Nephron progenitor cell (in vitro differentiated cells): Measurements from ENCODE around the gene PI4K2A.
A peak's percentile ranks its signal among the peaks of the same experiment; 100 is the strongest.

ENCODE experiments used
- DNase-seq: peaks from one replicate; pipeline ENCODE4 v3.0.0; 2021
- H3K27ac Mint-ChIP-seq: 2 replicates; pipeline ENCODE4 v1.8.0; 2021; ENCODE audit warnings: mild to moderate bottlenecking, moderate library complexity, mixed read lengths
- H3K27me3 Mint-ChIP-seq: 2 replicates; pipeline ENCODE4 v1.8.0; 2021; ENCODE audit warnings: mild to moderate bottlenecking, low read depth, mixed read lengths; ENCODE audit not compliant: poor library complexity
- H3K36me3 Mint-ChIP-seq: 2 replicates; pipeline ENCODE4 v1.8.0; 2021; ENCODE audit warnings: low read depth, mixed read lengths
- H3K4me1 Mint-ChIP-seq: 2 replicates; pipeline ENCODE4 v1.8.0; 2021; ENCODE audit warnings: mixed read lengths
- H3K4me3 Mint-ChIP-seq: 2 replicates; pipeline ENCODE4 v1.8.0; 2021; ENCODE audit warnings: mild to moderate bottlenecking, moderate library complexity, mixed read lengths
- H3K9me3 Mint-ChIP-seq: 2 replicates; pipeline ENCODE4 v1.8.0; 2021; ENCODE audit warnings: mild to moderate bottlenecking, moderate library complexity, mixed read lengths
- CTCF ChIP-seq: fragments of 200-600 bp; sonication (generic); IDR thresholded peaks from 2 replicates; pipeline ENCODE4 v1.5.0; 2021; ENCODE audit warnings: antibody characterized with exemption

Gene PI4K2A

GRCh38 chr10:97701438-97702069, 61.1 kb downstream of the PI4K2A start:
- H3K36me3 Mint-ChIP-seq: no peaks in the 10 kb centered on the region
- H3K4me1 Mint-ChIP-seq: peaks cover 23% of the 10 kb centered on the region
- H3K27ac Mint-ChIP-seq: no peak overlapping the region
- no peaks in the 10 kb centered on the region for H3K9me3 Mint-ChIP-seq
- peaks cover 14% of the 10 kb centered on the region for H3K27me3 Mint-ChIP-seq
- TF ChIP-seq CTCF: peak; percentile 79
- H3K4me3 Mint-ChIP-seq: no peak overlapping the region
- peak; percentile 55 for DNase-seq

DNA sequence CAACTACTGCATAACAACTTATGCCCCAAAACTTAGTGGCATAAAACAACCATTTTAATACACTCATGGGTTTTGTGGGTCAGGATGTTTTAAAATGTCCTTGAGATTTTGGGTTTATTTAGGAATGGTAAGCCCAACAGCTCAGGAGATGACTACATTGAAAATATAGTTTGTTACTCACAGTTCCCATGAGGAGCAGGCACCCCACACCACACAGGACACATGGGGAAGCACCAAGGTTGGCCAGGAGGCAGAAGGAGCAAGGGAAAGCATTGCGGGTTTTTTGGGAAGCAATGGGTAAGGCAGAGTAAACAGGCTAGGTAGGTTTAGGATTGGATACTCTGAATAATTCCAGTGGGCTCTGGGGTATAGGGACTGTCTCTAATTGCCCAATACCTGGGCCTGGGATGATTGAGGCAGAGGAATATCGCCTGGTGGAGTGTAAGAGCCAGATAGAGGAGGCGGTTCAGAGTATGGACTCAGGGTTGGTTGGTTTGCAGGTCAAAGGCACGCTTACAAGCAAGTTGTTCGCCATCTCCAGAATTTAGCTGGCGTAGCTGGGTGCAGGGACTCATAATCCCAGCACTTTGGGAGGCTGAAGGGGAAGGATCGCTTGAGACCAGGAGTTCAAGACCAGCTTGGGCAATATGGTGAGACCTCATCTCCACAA, 63.1 kb downstream of the PI4K2A start:
- Mint-ChIP-seq H3K9me3 (no peaks in the 10 kb centered on the region), H3K36me3 (no peaks in the 10 kb centered on the region), H3K27ac (no peak overlapping the region), H3K4me3 (no peak overlapping the region), H3K4me1 (peaks cover 15% of the 10 kb centered on the region), H3K27me3 (peaks cover 14% of the 10 kb centered on the region)
- DNase-seq: no peak
- TF ChIP-seq CTCF: no peak

- Mint-ChIP-seq H3K9me3 (no peaks in the 10 kb centered on the region), H3K27ac (peak overlapping the region; percentile 78), H3K4me3 (no peak overlapping the region), H3K4me1 (peaks cover 11% of the 10 kb centered on the region), H3K36me3 (no peaks in the 10 kb centered on the region), H3K27me3 (peaks cover 12% of the 10 kb centered on the region)
- no peak for TF ChIP-seq CTCF
- no peak for DNase-seq
Measured at GRCh38 chr10:97704341-97704740, 63.9 kb downstream of the PI4K2A start.

- peaks cover 18% of the 10 kb centered on the region for H3K4me1 Mint-ChIP-seq
- no peak for TF ChIP-seq CTCF
- no peak for DNase-seq
- no peak overlapping the region for H3K27ac Mint-ChIP-seq
- no peaks in the 10 kb centered on the region for H3K36me3 Mint-ChIP-seq
- H3K9me3 Mint-ChIP-seq: no peaks in the 10 kb centered on the region
- no peak overlapping the region for H3K4me3 Mint-ChIP-seq
- H3K27me3 Mint-ChIP-seq: peaks cover 8% of the 10 kb centered on the region
Measured at GRCh38 chr10:97705006-97705670, 64.7 kb downstream of the PI4K2A start.

DNA sequence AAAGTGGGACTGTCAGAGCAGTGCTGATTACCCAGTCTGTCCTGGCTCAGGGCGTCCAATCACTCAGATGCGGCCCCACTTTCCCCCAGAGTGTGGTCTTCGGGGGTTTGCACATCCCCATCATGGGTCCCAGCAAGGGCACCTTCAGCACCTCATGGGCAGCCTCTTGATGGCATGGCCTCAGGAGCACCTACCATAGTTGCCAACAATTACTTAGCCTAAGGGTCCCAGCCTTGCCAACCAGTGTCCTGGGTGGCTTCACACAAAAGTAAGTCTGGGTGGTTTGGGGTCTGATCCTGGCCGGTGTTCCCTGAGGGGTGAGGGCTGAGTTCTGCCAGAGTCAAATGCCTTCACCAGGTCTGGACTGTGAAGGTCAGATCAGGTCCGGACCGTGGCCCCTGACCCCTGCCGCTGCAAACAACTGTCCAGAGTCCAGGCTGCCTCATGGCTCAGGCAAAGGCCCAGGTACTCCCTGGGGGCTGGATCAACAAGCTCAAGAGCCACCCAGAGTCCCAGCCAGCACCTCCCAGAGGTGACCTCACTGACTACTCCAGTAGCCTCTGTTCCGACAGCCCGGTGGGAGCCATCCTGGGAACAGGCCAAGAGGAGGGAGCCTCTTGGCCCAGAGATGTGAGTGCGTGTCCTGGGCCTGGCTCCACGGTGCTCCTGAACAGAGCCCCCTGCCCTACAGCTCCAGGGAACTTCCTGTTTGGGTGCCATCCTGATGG, 66.8 kb downstream of the PI4K2A start:
- peaks cover 20% of the 10 kb centered on the region for H3K4me1 Mint-ChIP-seq
- no peak for DNase-seq
- no peaks in the 10 kb centered on the region for H3K9me3 Mint-ChIP-seq
- H3K27me3 Mint-ChIP-seq: peaks cover 13% of the 10 kb centered on the region
- TF ChIP-seq CTCF: no peak
- H3K36me3 Mint-ChIP-seq: no peaks in the 10 kb centered on the region
- H3K27ac Mint-ChIP-seq: no peak overlapping the region
- no peak overlapping the region for H3K4me3 Mint-ChIP-seq
